GM12878 (cell line): Measurements from ENCODE around the gene WDFY4. TPM values are rescaled to one million over a fixed set of nuclear protein-coding genes. Genes with fewer than 3 reads are reported as not detected.

Experiments
- ATAC-seq: fragments of 200-7000 bp; cut with Tn5 transposase; 3 replicates; pipeline ENCODE4 v1.9.1; 2020; ENCODE audit warnings: mild to moderate bottlenecking, moderate library complexity
- BruUV-seq: library from RNA; stranded (reverse); fragments of 400-500 nt; replicated peaks from 2 replicates; lab custom pipeline; 2021; lab: Mats Ljungman, UMichigan
- CTCF ChIA-PET: fragments of 300-600 bp; sonication (Branson Sonifier 250); formaldehyde crosslinking; extraction: SDS; loops from one replicate; lab custom pipeline; 2021; ENCODE audit warnings: inconsistent platforms; lab: Yijun Ruan, JAX
- POLR2A ChIA-PET: fragments of 350-600 bp; formaldehyde crosslinking; extraction: SDS; loops from one replicate; lab custom pipeline; 2021; ENCODE audit warnings: inconsistent platforms; lab: Charles Lee
- RAD21 ChIA-PET: fragments of 300-600 bp; sonication (Branson Sonifier 250); formaldehyde crosslinking; loops from one replicate; lab custom pipeline; 2023; ENCODE audit warnings: antibody characterized with exemption; ENCODE audit not compliant: unreplicated experiment; lab: Charles Lee
- SMC1A ChIA-PET: fragments of 300-600 bp; sonication (Branson Sonifier 250); formaldehyde crosslinking; loops from one replicate; lab custom pipeline; 2023; ENCODE audit not compliant: unreplicated experiment, uncharacterized antibody; lab: Charles Lee
- DNase-seq: peaks from one replicate; pipeline ENCODE4 v3.0.0-alpha.2; 2011; ENCODE audit warnings: low read depth, low spot score
- FAIRE-seq: peaks from 3 replicates; lab custom pipeline; 2011; peaks lifted over from hg19 to GRCh38; lab: Jason Lieb, UNC
- H2AFZ ChIP-seq: 2 replicates; pipeline ENCODE4 v1.6.0; 2011; ENCODE audit warnings: low read depth, low read length, control low read depth; ENCODE audit not compliant: control insufficient read depth
- H3K27ac ChIP-seq: 2 replicates; pipeline ENCODE4 v1.5.1; 2011; ENCODE audit warnings: control low read depth; ENCODE audit not compliant: control insufficient read depth, insufficient read depth
- H3K27me3 ChIP-seq, 2 experiments: replicated peaks in 1 of 2; 2 replicates each; pipeline versions ENCODE4 v1.6.0 to v1.6.1; 2011; ENCODE audit warnings: low read length in 1 of 2; ENCODE audit not compliant: control insufficient read depth in 2 of 2, insufficient read depth in 2 of 2
- H3K36me3 ChIP-seq, 2 experiments: 2 replicates each; pipeline ENCODE4 v1.5.1; 2011; ENCODE audit warnings: low read length in 1 of 2; ENCODE audit not compliant: control insufficient read depth in 2 of 2, insufficient read depth in 2 of 2
- H3K4me1 ChIP-seq: 2 replicates; pipeline ENCODE4 v1.6.1; 2011; ENCODE audit warnings: mild to moderate bottlenecking, low read length, moderate library complexity, mixed read lengths; ENCODE audit not compliant: control insufficient read depth, insufficient read depth
- H3K4me2 ChIP-seq: 2 replicates; pipeline ENCODE4 v1.6.0; 2011; ENCODE audit warnings: control low read depth; ENCODE audit not compliant: control insufficient read depth, insufficient read depth
- H3K4me3 ChIP-seq: fragments of 200-600 bp; sonication (generic); 2 replicates; pipeline ENCODE4 v1.5.1; 2016
- H3K79me2 ChIP-seq: 2 replicates; pipeline ENCODE4 v1.6.0; 2011; ENCODE audit warnings: low read length; ENCODE audit not compliant: control insufficient read depth, insufficient read depth
- H3K9ac ChIP-seq: 2 replicates; pipeline ENCODE4 v1.8.0; 2011; ENCODE audit warnings: low read length, control low read depth, mixed read lengths; ENCODE audit not compliant: control insufficient read depth, insufficient read depth
- H3K9me3 ChIP-seq: replicated peaks from 3 replicates; pipeline ENCODE4 v1.5.1; 2011; ENCODE audit warnings: mild to moderate bottlenecking, low read length; ENCODE audit not compliant: control insufficient read depth, insufficient read depth
- H4K20me1 ChIP-seq: 2 replicates; pipeline ENCODE4 v1.6.0; 2011; ENCODE audit not compliant: control insufficient read depth, insufficient read depth
- BCLAF1 ChIP-seq: fragments of 450-650 bp; IDR thresholded peaks from 2 replicates; pipeline ENCODE4 v1.6.1; 2017; ENCODE audit warnings: antibody characterized with exemption, mild to moderate bottlenecking, moderate library complexity
- GABPA ChIP-seq: IDR thresholded peaks from 2 replicates; pipeline ENCODE4 v1.6.1; 2014; ENCODE audit warnings: antibody characterized with exemption, low read depth, mild to moderate bottlenecking, inconsistent platforms
- IRF4 ChIP-seq: IDR thresholded peaks from 2 replicates; pipeline ENCODE4 v1.6.1; 2011; ENCODE audit warnings: low read depth, low read length
- MLLT1 ChIP-seq: fragments of 450-650 bp; IDR thresholded peaks from 2 replicates; pipeline ENCODE4 v1.6.1; 2016; ENCODE audit warnings: mild to moderate bottlenecking
- NFYA ChIP-seq: IDR thresholded peaks from 2 replicates; pipeline ENCODE4 v1.6.1; 2011; ENCODE audit warnings: low read depth, mild to moderate bottlenecking, low read length, improper control_type of control experiment, borderline replicate concordance
- RBBP5 ChIP-seq: fragments of 200-600 bp; sonication (generic); conservative IDR thresholded peaks from 2 replicates; pipeline ENCODE4 v1.6.1; 2016
- SRF ChIP-seq, 2 experiments: IDR thresholded peaks; 2 replicates each; pipeline ENCODE4 v1.6.1; 2011; ENCODE audit warnings: low read depth in 2 of 2, low read length in 2 of 2, mild to moderate bottlenecking in 1 of 2, moderate library complexity in 1 of 2
- ZBTB33 ChIP-seq: fragments of 450-650 bp; IDR thresholded peaks from 2 replicates; pipeline ENCODE4 v1.6.1; 2017; ENCODE audit warnings: mild to moderate bottlenecking
- ZBTB4 ChIP-seq: fragments of 450-650 bp; formaldehyde crosslinking; IDR thresholded peaks from 2 replicates; pipeline ENCODE4 v1.4.0; 2022; ENCODE audit warnings: mild to moderate bottlenecking, moderate library complexity
- ZNF207 ChIP-seq: fragments of 450-650 bp; IDR thresholded peaks from 2 replicates; pipeline ENCODE4 v1.6.1; 2014; ENCODE audit warnings: antibody characterized with exemption, mild to moderate bottlenecking, borderline replicate concordance
- WGBS: methylation state at CpG from one replicate; pipeline ENCODE4 v1.1.6; 2016; ENCODE audit warnings: low lambda C conversion rate; ENCODE audit not compliant: insufficient replicate concordance, insufficient coverage; ENCODE audit errors: missing lambda C conversion rate; 5-methylcytosine and 5-hydroxymethylcytosine counted together
- in situ Hi-C: fragments of 300-500 bp; cut with MboI; formaldehyde crosslinking; loops from 9 replicates; pipeline ENCODE4 v1.14.3; 2018; ENCODE audit warnings: mixed read lengths
- intact Hi-C: fragments of 100-400 bp; cut with micrococcal nuclease; formaldehyde crosslinking; loops from one replicate; pipeline ENCODE4 v1.14.2; 2022; ENCODE audit not compliant: unreplicated experiment
- polyA plus RNA-seq, 11 experiments: library from polyadenylated mRNA; depleted of rRNA in 4 of 11; unstranded in 6 of 11; stranded (reverse) in 5 of 11; fragments of >200 nt; fragmentation: Nextera tagmentation in 4 of 11; fragmentation: Illumina TruSeq in 1 of 11; extraction: Ambion mirVana in 4 of 11; extraction: Trizol in 1 of 11; gene quantifications; 1 replicate in 1 of 11; 2 replicates in 10 of 11; pipeline versions ENCODE4 v1.2.1 to v1.2.3, GENCODE V29; 2011 to 2016; ENCODE audit warnings: inconsistent platforms in 2 of 11, missing spikeins in 2 of 11, low read depth in 1 of 11
- total RNA-seq, 4 experiments: library from RNA; depleted of rRNA in 3 of 4; stranded (reverse); fragments of >200 nt in 3 of 4; fragmentation: Illumina TruSeq in 1 of 4; extraction: Trizol in 1 of 4; gene quantifications; 2 replicates each; pipeline versions ENCODE4 v1.2.1 to v1.2.3, GENCODE V29; 2013 to 2021

Gene WDFY4
- total and polyA plus RNA-seq, 10 of the 15 experiments (the other 5 are each of a cell fraction or from before 2014, with no cell fraction given) = 13.5 to 132 (median 47.3) TPM

- TF ChIP-seq ZBTB4 = no peak
- no peak for TF ChIP-seq BCLAF1
- no peak for TF ChIP-seq GABPA
- TF ChIP-seq ZNF207 = no peak
Measured at GRCh38 chr10:48935577-48935976, 250.9 kb downstream of the WDFY4 start (continued).

- no peak overlapping the region for H3K4me3 ChIP-seq
- 75% methylated on average over 3 of the region's 3 CpGs for WGBS
- DNase-seq (no peak), FAIRE-seq (no peak), ATAC-seq (no peak)
- no peaks in the 10 kb centered on the region for H3K27me3 ChIP-seq
- no peak overlapping the region for H3K9ac ChIP-seq
- no peaks in the 10 kb centered on the region for H3K79me2 ChIP-seq
- SMC1A ChIA-PET = interaction anchor here (0.7 to 1.1 kb wide), 2 partner anchors 108 to 278 kb away, joined by 3 read pairs; no protein-coding TSS in a partner anchor
- no peaks in the 10 kb centered on the region for H4K20me1 ChIP-seq
- no peaks in the 10 kb centered on the region for H3K4me1 ChIP-seq
- H2AFZ ChIP-seq = no peak overlapping the region
- no peak overlapping the region for H3K4me2 ChIP-seq
- no TSS peak for BruUV-seq
- H3K27ac ChIP-seq = no peak overlapping the region
- CTCF ChIA-PET = interaction anchor here (0.6 to 2.6 kb wide), 2 partner anchors 281 to 541 kb away, joined by 4 to 11 read pairs; no protein-coding TSS in a partner anchor
- intact Hi-C loops = no loop called here
- in situ Hi-C loops = no loop called here
- RAD21 ChIA-PET = no interaction called here
- H3K9me3 ChIP-seq = no peaks in the 10 kb centered on the region
- peaks cover 4 to 6% of the 10 kb centered on the region in 2 experiments; a peak in 3 of 4 replicates for H3K36me3 ChIP-seq
- POLR2A ChIA-PET = no interaction called here
- TF ChIP-seq NFYA (no peak), GABPA (no peak), SRF (IDR thresholded peaks at IDR 0.05; ENCODE audit: low read depth in 2 of 2, low read length in 2 of 2) (no peak), IRF4 (no peak), MLLT1 (no peak), RBBP5 (no peak), ZBTB33 (no peak)
Measured at GRCh38 chr10:48937796-48938195, 253.1 kb downstream of the WDFY4 start.
